Renal cortex interstitium (tissue), 15 donors: ENCODE results near the gene RAB7B. TPM values are rescaled to one million over a fixed set of nuclear protein-coding genes. Genes with fewer than 3 reads are reported as not detected.
A peak's percentile ranks its signal among the peaks of the same experiment; 100 is the strongest.
"Not testable (repeated sequence)": the region's sequence is repeated elsewhere in the genome, so short reads cannot be mapped to it uniquely, and the experiment has no call there.

Experiments
- DNase-seq, 11 donors: peaks; one replicate each; pipeline ENCODE4 v3.0.0-alpha.2; 2013; ENCODE audit warnings: low read depth in 9 of 11, low spot score in 4 of 11; ENCODE audit errors: extremely low read depth in 1 of 11
- long read RNA-seq, 16 experiments: transcript quantifications; one replicate each; lab custom pipeline, GENCODE V29; 2026
- polyA plus RNA-seq, 3 donors: library from polyadenylated mRNA; unstranded; fragments of 120-200 nt; gene quantifications; one replicate each; pipeline ENCODE4 v1.2.1, GENCODE V29; 2013; ENCODE audit not compliant: insufficient read length in 3 of 3

RAB7B gene, protein sequence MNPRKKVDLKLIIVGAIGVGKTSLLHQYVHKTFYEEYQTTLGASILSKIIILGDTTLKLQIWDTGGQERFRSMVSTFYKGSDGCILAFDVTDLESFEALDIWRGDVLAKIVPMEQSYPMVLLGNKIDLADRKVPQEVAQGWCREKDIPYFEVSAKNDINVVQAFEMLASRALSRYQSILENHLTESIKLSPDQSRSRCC
- 1 to 10 TPM; 2.2 to 3.2 (median 3.1) TPM for polyA plus RNA-seq
- long read RNA-seq, donor 1, result 0 reads
- long read RNA-seq, donor 2, partial matches to known transcripts, result 0 of 2 reads
- long read RNA-seq, donor 2, other reads (novel, unspliced or antisense), result 0 of 2 reads
- long read RNA-seq, donor 3, partial matches to known transcripts, result 0 of 3 reads
- long read RNA-seq, donor 3, other reads (novel, unspliced or antisense), result 0 of 3 reads
- long read RNA-seq, donor 4, partial matches to known transcripts, result 0 of 1 reads
- long read RNA-seq, donor 4, other reads (novel, unspliced or antisense), result 0 of 1 reads
- long read RNA-seq, donor 5, result 0 reads
- long read RNA-seq, donor 6, result 0 reads
- long read RNA-seq, donor 7, result 0 reads
- long read RNA-seq, donor 8, partial matches to known transcripts, result 0 of 1 reads
- long read RNA-seq, donor 8, other reads (novel, unspliced or antisense), result 0 of 1 reads
- long read RNA-seq, donor 9, result 0 reads
- long read RNA-seq, donor 10, result 0 reads
- long read RNA-seq, donor 11, result 0 reads
- long read RNA-seq, donor 12, result 0 reads
- long read RNA-seq, donor 13, partial matches to known transcripts, result 0 of 1 reads
- long read RNA-seq, donor 13, other reads (novel, unspliced or antisense), result 0 of 1 reads
- long read RNA-seq, donor 14, partial matches to known transcripts, result 7 of 7 reads
- long read RNA-seq, donor 14, other reads (novel, unspliced or antisense), result 0 of 7 reads
- long read RNA-seq, donor 15, result 0 reads
- long read RNA-seq, donor 16, partial matches to known transcripts, result 0 of 3 reads
- long read RNA-seq, donor 16, other reads (novel, unspliced or antisense), result 0 of 3 reads

GRCh38 chr1:206002871-206003801 is at the start of gene RAB7B:
Gene RAB7B, minus strand, starts transcription at chr1:206003395. Its CDS starts 9,260 bp downstream, at chr1:205994135.
- peak in 3 of 11 donors; percentile 15 to 32 (median 32) for DNase-seq

GRCh38 chr1:206052231-206052865 is 49.2 kb upstream of the RAB7B start:
- DNase-seq, result not testable (repeated sequence)

- no peak for DNase-seq
Observed at GRCh38 chr1:206050655-206051235, 47.5 kb upstream of the RAB7B start.

GRCh38 chr1:206049919-206050600 is 46.9 kb upstream of the RAB7B start:
- no peak for DNase-seq

DNA sequence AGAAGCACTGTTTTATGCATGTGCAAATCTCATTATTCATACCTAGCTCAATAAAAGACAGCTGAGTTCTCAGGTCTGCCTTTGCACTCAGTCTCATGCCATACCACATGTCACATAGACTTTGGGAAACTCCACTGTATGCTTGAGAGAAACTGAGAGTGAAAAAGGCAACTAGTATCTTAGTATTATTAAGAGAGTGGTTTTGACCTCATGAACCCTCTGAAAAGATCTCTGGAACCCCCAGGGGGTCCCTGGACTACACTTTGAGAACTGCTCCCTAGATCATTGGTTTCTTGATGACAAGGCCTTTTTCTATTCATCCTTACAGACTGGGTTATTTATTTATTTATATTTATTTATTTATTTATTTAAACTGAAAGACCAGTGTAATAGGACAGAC is 46.1 kb upstream of the RAB7B start:
- DNase-seq, result no peak

GRCh38 chr1:206048582-206048981 is 45.4 kb upstream of the RAB7B start:
- DNase-seq, result peak in 2 of 11 donors; percentile 18 to 40

DNA sequence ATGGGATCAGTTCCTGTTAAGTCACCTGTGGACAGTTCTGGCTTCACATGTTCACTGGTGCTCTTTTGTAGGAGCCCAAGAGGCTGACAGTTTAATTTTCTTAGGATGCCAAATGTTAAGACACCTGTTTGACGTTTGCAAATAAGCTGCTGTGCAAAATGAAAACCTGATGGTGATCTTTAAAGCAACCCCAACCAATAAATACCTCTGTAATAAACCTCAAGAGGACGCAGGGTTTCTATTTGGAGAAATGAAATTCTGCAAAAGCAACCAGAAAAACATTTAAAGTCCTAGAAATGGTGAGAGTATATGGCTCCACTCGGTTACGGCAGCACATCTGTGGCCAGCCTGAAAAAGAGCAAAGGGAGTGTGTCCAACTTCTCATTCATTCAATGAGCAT is 44.1 kb upstream of the RAB7B start:
- no peak for DNase-seq

DNA sequence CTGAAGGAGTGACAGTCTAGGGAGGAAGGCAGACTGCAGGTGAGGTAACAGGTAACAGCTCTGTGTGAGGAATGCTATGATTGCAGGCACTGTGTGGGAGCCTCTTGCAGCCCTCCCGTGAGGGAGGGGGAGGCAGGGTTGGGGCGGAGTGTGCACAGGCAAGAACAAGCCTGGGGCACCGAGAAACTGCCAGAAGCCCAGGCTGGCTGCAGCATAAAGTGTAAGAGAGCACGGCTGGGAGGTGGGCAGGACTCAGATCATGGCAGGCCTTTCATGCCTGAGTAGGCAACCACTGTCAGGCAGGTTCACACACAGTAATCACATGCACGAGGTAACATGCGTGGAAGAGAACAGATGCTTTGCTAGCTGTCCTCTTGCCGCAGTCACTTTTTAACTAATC is 38.4 kb upstream of the RAB7B start:
- peak in 9 of 11 donors; percentile 21 to 68 (median 54) for DNase-seq

GRCh38 chr1:206040328-206040727 is 37.1 kb upstream of the RAB7B start:
- DNase-seq, result no peak

- DNase-seq, result peak in 4 of 11 donors; percentile 27 to 56 (median 42)
Observed at GRCh38 chr1:206039046-206039973, 36.1 kb upstream of the RAB7B start.

DNA sequence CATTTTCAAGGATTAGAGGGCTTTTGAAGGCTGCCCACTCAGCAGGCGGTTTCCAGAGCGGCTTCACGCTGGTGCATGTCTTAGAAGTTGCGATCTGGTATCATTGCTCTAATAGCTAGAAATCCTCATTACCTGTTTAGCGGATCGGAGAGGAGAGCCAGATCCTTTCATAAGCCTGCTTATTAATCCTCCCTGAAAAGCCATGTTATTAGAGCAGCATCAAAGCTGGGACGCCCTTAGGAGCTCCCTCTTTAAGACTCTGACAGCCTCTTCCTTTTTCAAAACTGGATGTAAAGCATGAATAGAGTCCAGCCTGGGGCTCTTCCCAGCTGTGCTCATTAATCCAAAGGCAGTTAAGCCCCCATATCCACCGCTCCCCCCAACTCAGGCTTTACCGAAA is 34.4 kb upstream of the RAB7B start:
- no peak for DNase-seq

- DNase-seq, result no peak
Observed at GRCh38 chr1:206036663-206037455, 33.7 kb upstream of the RAB7B start.

- no peak for DNase-seq
Observed at GRCh38 chr1:206035027-206035426, 31.8 kb upstream of the RAB7B start.

DNA sequence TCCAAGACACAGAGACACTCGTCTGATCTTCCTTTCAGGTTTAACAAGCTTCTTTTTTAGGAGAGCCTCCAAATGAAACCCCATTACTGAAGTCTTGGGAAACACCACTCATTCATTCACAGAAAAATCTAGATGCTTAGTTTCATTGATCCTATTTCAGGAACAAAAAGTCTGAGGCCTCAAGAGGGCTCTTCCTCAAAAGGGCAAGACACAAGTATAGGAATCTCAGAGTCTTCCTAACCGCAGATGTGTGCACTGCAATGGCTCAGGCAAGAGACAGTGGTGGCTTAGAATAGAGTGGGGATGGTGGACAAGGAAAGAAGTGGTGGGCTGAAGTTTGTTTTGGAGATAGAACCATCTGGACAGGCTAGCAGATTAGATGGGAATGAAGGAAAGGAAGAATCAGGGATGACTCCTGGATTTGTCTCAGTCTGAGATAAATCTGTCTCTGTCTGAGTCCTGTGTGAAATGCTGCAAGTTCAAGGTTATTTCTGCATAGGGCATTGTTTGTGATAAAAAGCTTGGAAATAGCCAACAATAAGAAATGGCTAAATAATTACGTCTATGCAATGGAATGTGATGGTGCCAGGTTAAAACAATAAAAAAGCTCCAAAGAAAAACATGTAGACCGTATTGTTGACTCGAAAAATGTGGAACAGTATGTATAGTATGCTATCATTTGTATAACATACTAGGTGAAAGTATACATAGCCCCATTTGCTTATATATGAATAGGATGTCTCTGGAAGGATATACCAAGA is 29.4 kb upstream of the RAB7B start:
- DNase-seq, result no peak

- peak in 8 of 11 donors; percentile 29 to 78 (median 53) for DNase-seq
Observed at GRCh38 chr1:206030714-206031113, 27.5 kb upstream of the RAB7B start.
